ENCODE data around the gene UBE2N.
A peak's percentile ranks its signal among the peaks of the same experiment; 100 is the strongest.

The UBE2N gene, protein sequence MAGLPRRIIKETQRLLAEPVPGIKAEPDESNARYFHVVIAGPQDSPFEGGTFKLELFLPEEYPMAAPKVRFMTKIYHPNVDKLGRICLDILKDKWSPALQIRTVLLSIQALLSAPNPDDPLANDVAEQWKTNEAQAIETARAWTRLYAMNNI

GRCh38 chr12:93441617-93442410 lies at the start of gene UBE2N:
Gene UBE2N (minus strand): TSS chr12:93441947. CDS start chr12:93441884, 63 bp downstream.
- TF ChIP-seq POLR2A (IDR thresholded peaks at IDR 0.05; ENCODE audit: low read length) (peak; percentile 85), GATA1 (IDR thresholded peaks at IDR 0.05; ENCODE audit: low read depth, low read length) (no peak)

DNA sequence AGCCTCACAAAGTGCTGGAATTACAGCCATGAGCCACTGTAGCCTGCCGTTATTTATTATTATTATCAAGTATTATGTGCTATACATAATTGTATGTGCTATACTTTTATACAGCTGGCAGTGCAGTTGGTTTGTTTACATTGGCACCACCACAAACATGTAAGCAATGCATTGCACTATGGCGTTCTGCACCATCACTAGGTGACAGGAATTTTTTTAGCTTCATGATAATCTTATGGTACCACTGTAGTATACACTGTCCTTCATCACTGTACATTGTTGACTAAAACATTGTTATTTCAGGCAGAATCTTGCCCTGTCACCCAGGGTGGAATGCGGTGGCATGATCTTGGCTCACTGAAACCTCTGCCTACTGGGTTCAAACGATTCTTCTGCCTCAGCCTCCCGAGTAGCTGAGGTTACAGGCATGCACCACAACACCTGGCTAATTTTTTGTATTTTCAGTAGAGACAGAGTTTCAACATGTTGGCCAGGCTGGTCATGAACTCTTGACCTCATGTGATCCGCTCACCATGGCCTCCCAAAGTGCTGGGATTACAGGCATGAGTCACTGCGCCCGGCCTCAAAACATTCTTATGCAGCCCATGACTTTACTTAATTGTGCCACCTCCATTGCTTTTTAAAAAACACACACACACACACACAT lies 42.7 kb upstream of the UBE2N start:
- no peak for DNase-seq
- TF ChIP-seq POLR2A (IDR thresholded peaks at IDR 0.05; ENCODE audit: low read length) = no peak
- TF ChIP-seq GATA1 (IDR thresholded peaks at IDR 0.05; ENCODE audit: low read depth, low read length) = no peak

More at GRCh38 chr12:93441617-93442410, at the start of gene UBE2N:
- DNase-seq = peak; percentile 96

DNA sequence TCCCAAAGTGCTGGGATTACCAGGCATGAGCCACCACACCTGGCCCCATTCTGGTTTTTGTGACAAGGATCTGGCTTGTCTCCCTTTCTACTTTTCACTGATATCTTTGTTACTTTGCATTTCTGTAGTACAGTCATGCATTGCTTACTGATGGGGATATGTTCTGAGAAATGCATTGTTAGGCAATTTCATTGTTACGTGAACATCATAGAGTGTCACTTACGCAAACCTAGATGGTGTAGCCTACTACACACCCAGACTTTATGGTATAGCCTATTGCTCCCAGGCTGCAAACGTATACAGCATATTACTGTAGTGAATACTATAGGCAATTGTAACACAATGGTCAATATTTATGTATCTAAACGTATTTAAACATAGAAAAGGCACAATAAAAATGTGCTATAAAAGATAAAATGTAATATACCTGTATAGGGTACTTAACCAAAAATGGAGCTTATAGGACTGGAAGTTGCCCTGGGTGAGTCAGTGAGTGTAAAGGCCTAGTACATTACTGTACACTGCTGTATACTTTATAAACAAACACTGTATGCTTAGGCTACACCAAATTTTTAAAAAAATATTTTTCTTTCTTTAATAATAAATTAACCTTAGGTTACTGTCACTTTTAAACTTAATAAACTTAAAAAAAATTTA lies 41.5 kb upstream of the UBE2N start:
- TF ChIP-seq POLR2A (IDR thresholded peaks at IDR 0.05; ENCODE audit: low read length) (no peak), GATA1 (IDR thresholded peaks at IDR 0.05; ENCODE audit: low read depth, low read length) (no peak)
- DNase-seq = no peak

GRCh38 chr12:93482721-93483120 lies 41.0 kb upstream of the UBE2N start:
- no peak for DNase-seq
- TF ChIP-seq POLR2A (IDR thresholded peaks at IDR 0.05; ENCODE audit: low read length) (no peak), GATA1 (IDR thresholded peaks at IDR 0.05; ENCODE audit: low read depth, low read length) (no peak)

DNA sequence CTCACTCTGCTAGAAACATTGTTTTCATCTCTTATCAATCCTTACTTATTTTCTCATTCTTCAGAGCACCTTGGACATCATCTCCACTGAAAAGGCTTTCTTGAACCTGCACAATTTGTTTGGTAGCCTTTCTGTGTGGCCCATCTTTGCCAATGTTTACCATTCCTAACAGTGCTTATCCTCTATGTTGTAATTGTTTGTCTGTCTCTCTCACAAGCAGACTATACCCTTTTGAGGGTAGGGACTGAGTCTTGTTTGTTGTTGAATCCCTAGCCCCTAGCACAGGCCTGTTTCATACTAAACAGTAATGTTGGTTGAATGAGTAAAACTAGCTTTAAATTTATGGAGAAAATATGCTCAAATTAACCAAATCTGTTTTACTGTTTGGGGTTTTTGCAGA lies 34.8 kb upstream of the UBE2N start:
- DNase-seq = no peak
- TF ChIP-seq GATA1 (IDR thresholded peaks at IDR 0.05; ENCODE audit: low read depth, low read length) (no peak), POLR2A (IDR thresholded peaks at IDR 0.05; ENCODE audit: low read length) (no peak)

DNA sequence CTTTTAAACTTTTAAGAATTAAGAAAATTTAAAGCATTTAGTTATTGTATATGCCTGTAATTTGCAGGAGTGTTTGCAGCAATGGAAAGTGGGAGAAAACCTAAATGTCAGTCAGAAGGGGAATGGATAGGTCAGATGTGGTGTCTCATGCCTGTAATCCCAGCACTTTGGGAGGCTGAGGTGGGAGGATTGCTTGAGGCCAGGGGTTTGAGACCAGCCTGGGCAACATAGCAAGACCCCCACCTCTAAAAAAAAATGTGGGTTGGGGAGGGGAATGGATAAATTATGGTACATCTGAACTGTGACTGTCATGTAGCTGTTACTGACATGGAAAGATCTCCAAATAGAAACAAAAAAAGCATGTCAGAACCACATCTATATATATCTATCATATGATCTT lies 27.6 kb upstream of the UBE2N start:
- no peak for DNase-seq
- TF ChIP-seq GATA1 (IDR thresholded peaks at IDR 0.05; ENCODE audit: low read depth, low read length) (no peak), POLR2A (IDR thresholded peaks at IDR 0.05; ENCODE audit: low read length) (no peak)

DNA sequence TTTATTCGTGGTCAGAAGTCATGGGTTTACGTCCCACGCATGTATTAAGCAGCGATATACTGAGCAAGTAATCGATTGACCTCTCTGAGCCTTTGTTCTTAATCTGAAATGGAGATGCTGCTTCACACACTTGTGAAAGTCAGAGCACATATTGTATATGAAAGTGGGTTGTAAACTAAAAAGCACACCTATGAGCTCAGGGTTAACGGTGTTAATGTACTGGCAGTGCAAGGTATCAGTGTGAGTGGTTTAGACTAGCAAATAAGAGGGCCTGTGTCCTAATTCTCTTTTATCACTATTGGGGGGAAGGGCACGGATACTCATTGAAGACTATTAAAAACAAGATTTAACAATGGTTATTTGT lies 26.2 kb upstream of the UBE2N start:
- TF ChIP-seq GATA1 (IDR thresholded peaks at IDR 0.05; ENCODE audit: low read depth, low read length) (no peak), POLR2A (IDR thresholded peaks at IDR 0.05; ENCODE audit: low read length) (no peak)
- no peak for DNase-seq

DNA sequence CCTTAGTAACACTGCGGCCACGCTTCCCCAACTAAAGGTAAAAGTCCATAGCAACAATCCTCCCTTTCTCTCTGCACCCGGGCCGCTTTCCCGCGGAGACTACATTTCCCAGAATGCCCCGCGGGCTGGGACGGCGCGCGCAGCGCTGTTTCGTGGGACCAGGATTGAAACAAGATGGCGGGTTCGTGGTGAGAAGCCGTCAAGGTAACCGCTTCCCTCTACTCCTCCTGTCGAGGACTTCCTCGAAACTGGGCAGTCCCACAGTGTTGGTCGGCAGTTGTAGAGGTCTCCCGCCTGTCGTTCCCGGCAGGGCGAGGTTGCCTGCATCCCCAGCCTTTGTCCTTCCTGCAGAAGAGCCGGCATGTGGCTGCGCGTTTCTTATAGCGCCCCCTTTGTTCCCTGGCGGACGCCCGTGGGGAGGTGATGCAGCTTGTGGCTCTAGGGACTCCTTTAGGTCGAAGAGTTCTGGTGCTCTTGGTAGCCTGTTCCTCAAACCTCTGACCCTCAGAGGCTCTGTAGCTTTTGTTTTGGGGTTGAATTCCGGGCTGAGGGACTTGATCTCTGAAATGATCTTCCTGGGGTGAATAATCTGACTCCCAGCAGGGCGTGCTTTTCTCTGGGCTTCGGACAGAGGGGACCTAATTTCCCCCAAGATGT lies 25.7 kb upstream of the UBE2N start, which contains the start of gene MRPL42:
MRPL42 (plus strand) TSS at position 164 of the 657 bp plus-strand sequence. CDS start 1,772 bp downstream, outside the sequence.
- TF ChIP-seq GATA1 (IDR thresholded peaks at IDR 0.05; ENCODE audit: low read depth, low read length) = no peak
- TF ChIP-seq POLR2A (IDR thresholded peaks at IDR 0.05; ENCODE audit: low read length) = peak; percentile 92
- peak; percentile 91 to 94 for DNase-seq

GRCh38 chr12:93466625-93467350 lies 25.0 kb upstream of the UBE2N start:
- no peak for TF ChIP-seq GATA1 (IDR thresholded peaks at IDR 0.05; ENCODE audit: low read depth, low read length)
- TF ChIP-seq POLR2A (IDR thresholded peaks at IDR 0.05; ENCODE audit: low read length) = no peak
- DNase-seq = no peak

DNA sequence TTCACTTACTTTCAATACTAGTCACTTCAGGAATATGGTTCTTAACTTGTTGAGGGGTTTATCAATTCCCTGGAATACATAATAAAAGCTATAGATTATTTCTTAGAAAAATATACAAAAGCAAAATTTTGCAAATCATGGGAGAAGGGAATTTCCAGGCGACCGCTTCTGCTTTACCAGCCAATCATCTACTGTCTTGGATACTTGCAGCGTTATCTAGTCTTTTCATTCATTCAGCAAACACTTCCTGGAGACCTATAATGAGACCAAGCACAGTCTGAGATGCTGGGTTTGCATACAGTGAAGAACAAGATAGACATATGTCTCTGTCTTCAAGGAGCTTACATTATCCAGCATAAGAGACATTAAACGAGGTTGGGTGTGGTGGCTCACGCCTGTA lies 24.1 kb upstream of the UBE2N start:
- DNase-seq = no peak
- TF ChIP-seq POLR2A (IDR thresholded peaks at IDR 0.05; ENCODE audit: low read length) (no peak), GATA1 (IDR thresholded peaks at IDR 0.05; ENCODE audit: low read depth, low read length) (no peak)

DNA sequence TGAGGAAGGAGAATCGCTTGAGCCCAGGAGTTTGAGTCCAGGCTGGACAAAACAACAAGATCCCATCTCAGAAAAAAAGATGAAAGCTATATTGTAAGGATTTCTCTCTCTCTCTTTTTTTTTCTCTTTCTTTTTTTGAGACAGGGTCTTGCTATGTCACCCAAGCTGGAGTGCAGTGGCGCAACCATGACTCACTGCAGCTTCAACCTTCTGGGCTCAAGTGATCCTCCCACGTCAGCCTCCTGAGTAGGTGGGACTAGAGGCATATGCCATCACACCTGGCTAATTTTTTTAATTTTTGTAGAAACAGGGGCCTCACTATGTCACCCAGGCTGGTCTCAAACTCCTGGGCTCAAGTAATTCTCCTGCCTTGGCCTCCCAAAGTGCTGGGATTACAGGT lies 19.8 kb upstream of the UBE2N start:
- TF ChIP-seq POLR2A (IDR thresholded peaks at IDR 0.05; ENCODE audit: low read length) (no peak), GATA1 (IDR thresholded peaks at IDR 0.05; ENCODE audit: low read depth, low read length) (no peak)
- DNase-seq = peak in 1 of 2 experiments; percentile 13

GRCh38 chr12:93460902-93461301 lies 19.2 kb upstream of the UBE2N start:
- no peak for DNase-seq
- no peak for TF ChIP-seq GATA1 (IDR thresholded peaks at IDR 0.05; ENCODE audit: low read depth, low read length)
- TF ChIP-seq POLR2A (IDR thresholded peaks at IDR 0.05; ENCODE audit: low read length) = no peak

DNA sequence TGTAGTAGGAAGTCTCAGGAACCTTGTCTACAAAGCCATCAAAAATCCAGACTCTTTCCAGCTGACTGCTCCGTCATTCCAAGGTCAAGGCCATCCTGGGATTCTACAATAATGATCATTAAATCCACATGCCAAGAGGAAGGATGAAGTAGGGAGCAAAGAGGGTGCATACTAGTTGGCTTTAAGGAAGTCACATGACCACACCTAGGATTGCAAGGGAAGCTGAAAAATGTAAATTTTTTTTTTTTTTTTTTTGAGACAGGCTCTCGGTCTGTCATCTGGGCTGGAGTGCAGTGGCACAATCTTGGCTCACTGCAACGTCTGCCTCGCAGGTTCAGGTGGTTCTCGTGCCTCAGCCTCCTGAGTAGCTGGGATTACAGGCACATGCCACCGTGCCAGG lies 18.3 kb upstream of the UBE2N start:
- DNase-seq = no peak
- TF ChIP-seq GATA1 (IDR thresholded peaks at IDR 0.05; ENCODE audit: low read depth, low read length) = no peak
- TF ChIP-seq POLR2A (IDR thresholded peaks at IDR 0.05; ENCODE audit: low read length) = no peak
